ENCODE results near the gene CPA1.

The CPA1 gene

DNA sequence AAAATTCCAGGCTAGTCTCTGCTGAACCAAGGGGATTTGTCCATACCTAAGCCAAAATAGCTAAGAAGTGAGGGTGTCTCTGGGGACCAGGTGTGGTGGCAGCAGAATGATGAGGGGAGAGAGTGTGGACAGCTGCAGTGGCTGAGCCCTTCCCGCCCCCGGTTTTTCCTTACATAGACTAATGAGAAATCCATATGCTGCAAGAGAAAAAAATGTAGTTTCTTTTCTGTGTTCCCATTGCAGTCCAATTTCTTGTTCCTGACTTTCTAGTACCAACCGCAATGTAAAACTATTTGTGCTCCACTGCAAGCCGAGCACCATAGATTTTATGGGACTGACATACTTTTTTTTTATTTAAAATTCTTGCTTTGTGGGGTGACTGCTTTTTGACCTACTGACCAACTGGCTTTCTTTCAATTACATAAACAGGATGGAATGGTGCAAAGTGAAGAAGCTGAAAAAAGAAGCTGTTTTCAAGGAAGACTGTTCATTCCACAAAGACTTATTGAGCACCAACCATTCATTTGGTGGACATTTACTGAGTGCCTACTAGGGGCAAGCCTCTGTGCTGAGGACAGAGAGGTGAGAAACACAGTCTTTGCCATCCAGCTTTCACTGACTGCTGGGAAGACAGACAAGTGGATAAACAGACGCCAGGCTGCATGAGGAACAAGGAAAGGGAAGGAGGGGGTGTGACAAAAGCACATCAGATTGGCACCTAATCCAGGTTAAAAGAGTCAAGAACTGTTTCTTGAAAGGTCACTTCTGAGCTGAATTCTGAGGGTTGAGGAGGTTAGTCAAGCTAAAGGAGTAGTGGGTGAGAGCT, 50.8 kb downstream of the CPA1 start:
- DNase-seq: no peak

DNA sequence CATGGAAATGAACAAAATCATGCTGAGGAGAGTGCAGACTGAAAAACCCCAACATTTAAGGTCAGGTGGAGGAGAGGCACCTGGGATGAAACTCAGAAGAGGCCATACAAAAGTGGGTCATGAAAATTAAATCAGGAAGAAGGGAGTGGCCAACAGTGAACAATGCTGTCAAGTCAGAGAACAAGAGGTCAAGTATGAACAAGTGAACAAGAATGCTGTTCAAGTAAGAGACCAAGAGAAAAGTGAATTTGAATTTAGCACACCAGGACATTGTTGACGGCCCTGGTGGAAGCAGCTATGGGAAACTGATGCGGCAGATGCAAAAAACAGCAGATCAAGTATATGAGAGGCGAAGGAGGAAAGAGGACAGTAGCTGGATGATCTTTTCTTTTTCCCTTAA, 52.6 kb downstream of the CPA1 start:
- DNase-seq: no peak

DNA sequence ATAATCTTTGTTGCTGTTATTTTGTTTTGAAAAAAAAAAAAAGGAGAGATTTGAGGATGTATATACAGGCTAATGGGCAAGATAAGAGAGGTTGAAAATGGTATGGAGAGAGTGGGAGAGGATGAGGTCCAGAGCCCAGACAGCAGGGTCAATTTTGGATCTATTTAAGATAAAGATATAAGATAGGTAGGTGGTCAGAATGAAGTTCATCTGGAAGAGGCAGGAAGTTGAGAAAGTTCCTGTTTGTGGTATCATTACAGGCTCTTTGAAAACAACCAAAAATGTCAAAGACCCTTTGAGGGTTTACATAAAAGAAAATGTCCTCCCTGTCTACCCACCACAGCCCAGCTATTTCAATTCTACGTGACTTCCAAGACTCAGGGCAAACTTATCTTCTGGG, 53.0 kb downstream of the CPA1 start:
- no peak for DNase-seq

DNA sequence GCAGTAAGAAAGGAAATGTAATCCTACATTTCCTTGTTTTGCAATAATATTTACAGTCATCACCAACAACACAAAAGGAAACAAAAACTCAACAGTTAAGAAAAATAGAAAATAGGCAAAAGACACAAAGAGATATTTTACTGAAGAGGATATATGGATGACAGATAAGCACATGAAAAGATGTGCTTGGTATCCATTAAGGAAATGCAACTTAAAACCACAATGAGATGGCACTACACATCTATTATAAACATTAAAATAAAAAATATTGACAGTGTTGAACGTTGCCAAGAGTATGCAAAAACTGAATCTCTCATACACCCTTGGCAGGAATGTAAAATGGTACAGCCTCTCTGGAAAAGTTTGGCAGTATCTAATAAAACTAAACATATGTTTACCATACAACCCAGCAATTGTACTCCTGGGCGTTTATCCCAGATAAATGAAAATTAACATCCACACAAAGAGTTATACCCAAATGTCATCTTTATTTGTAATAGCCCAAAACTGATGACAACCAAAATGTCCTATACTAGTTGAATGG, 55.1 kb downstream of the CPA1 start:
- no peak for DNase-seq

GRCh38 chr7:130436253-130436652, 56.0 kb downstream of the CPA1 start:
- DNase-seq: no peak
